Activated naive CD4-positive, alpha-beta T cell treated with anti-CD3 and anti-CD28 coated beads, Interleukin-2, amount 50 U/mL, for 72 hours (primary cell): ENCODE results near the gene OR2C3. TPM values are rescaled to one million over a fixed set of nuclear protein-coding genes. Genes with fewer than 3 reads are reported as not detected.
A peak's percentile ranks its signal among the peaks of the same experiment; 100 is the strongest.
"Not testable (repeated sequence)": the region's sequence is repeated elsewhere in the genome, so short reads cannot be mapped to it uniquely, and the experiment has no call there.

Experiments used
- ATAC-seq, 2 donors: fragments of 150-1000 bp; cut with Tn5 transposase; 2 replicates each; pipeline ENCODE4 v1.10.0; 2021; ENCODE audit warnings: mild to moderate bottlenecking in 2 of 2, moderate library complexity in 2 of 2
- DNase-seq, 2 donors: peaks; one replicate each; pipeline ENCODE4 v3.0.0; 2021 to 2022; ENCODE audit warnings: low spot score in 2 of 2
- H3K27ac Mint-ChIP-seq, 2 donors: one replicate each; pipeline ENCODE4 v1.8.0; 2022; ENCODE audit warnings: mild to moderate bottlenecking in 2 of 2, mixed read lengths in 2 of 2
- H3K36me3 Mint-ChIP-seq, 2 donors: one replicate each; pipeline ENCODE4 v1.8.0; 2022; ENCODE audit warnings: mixed read lengths in 2 of 2
- H3K9me3 Mint-ChIP-seq, 2 donors: one replicate each; pipeline ENCODE4 v1.8.0; 2022; ENCODE audit warnings: mixed read lengths in 2 of 2
- total RNA-seq, 2 donors: library from RNA; stranded (reverse); gene quantifications; one replicate each; pipeline ENCODE4 v1.2.3, GENCODE V29; 2022

OR2C3 gene
- total RNA-seq, 2 donors from 2014 or later = not detected

DNA sequence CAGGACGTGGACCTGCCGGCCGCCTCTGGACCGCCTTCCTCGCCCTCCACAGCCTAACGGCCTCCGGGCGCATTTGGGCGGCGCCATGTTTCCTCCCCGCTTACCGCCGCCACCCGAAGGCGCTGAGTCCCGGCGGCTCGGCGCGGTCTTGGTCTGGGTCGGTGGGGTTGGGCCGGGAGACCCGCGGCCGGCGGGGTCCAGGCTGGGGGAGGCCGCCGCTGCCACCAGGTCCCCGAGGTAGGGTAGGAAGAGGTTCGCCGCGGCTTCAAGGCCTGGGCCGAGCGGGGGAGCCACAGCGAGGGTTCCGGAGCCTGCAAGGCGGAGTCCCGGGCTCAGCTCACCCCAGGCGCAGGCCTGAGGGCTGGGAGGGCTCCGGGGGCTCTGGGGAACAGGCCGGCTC lies 5.5 kb downstream of the OR2C3 start:
- peaks cover 0 to 5% of the 10 kb centered on the region in 2 donors for H3K36me3 Mint-ChIP-seq
- H3K9me3 Mint-ChIP-seq = no peaks in the 10 kb centered on the region
- H3K27ac Mint-ChIP-seq = no peak overlapping the region
- DNase-seq = no peak
- no peak for ATAC-seq

DNA sequence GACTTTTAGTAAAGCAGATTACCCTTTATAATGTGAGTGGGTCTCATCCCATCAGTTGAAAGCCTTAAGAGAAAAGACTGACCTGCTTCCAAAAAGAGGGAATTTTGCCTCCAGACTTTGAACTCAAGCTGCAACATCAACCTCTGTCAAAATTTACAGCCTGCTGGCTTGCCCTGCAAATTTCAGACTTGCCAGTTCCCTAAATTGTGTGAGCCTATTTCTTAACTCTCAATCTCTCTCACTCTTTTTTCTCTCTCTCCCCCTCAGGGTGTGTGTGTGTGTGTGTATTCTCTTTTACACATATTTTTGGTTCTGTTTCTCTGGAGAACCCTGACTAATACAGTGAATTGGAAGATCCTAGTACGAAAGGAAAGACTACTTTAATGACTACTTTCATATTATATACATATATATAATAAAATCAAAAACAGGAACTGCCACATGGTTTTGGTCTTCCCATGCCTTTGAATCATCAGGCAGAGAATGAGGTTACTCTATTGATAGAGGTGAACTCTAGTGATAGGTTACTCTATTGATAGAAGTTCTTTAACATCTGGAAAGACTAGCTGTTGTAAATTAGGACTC lies 6.4 kb downstream of the OR2C3 start:
- peak in 1 of 2 donors; percentile 56 for ATAC-seq
- Mint-ChIP-seq H3K9me3 (no peaks in the 10 kb centered on the region), H3K27ac (no peak overlapping the region), H3K36me3 (peaks cover 0 to 5% of the 10 kb centered on the region in 2 donors)
- no peak for DNase-seq

DNA sequence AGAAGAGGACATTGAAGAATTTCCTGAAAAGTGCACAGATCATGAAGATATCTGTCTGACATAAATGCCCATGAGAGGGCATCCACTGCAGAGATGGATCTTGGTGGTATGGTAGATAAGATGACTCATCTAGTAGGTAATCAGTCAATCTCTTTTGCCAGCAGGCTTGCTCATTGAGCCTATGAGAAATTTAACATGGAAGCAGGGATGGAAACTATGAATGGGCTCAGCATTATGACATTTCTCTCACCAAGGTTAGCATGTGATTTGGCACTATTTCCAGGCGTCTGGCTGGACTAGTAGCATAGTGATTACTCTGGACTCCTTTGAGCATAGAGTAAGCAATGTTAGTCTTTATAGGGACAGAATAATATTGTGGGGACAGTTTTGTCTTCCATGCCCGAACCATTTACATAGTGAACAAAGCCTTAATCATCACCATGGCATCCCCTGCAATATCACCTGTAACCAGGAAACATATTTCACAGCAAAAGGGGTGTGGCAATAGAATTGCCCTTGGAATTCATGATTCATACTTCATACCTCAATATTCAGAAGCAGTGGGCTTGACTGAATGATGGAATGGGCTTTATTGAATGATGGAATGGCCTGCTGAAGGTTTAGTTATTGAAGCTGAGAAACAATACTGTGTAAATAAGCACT lies 7.3 kb downstream of the OR2C3 start:
- peak; percentile 61 to 74 for ATAC-seq
- Mint-ChIP-seq H3K27ac (no peak overlapping the region), H3K36me3 (peaks cover 0 to 5% of the 10 kb centered on the region in 2 donors), H3K9me3 (no peaks in the 10 kb centered on the region)
- DNase-seq = no peak

DNA sequence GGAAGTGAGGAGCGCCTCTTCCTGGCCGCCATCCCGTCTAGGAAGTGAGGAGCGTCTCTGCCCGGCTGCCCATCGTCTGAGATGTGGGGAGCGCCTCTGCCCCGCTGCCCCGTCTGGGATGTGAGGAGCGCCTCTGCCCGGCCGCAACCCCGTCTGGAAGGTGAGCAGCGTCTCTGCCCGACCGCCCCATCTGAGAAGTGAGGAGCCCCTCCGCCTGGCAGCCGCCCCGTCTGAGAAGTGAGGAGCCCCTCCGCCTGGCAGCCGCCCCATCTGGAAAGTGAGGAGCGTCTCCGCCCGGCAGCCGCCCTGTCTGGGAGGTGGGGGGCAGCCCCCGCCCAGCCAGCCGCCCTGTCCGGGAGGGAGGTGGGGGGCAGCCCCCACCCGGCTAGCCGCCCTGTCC lies 14.4 kb downstream of the OR2C3 start:
- not testable (repeated sequence) for DNase-seq, ATAC-seq, H3K27ac Mint-ChIP-seq, H3K9me3 Mint-ChIP-seq, H3K36me3 Mint-ChIP-seq

DNA sequence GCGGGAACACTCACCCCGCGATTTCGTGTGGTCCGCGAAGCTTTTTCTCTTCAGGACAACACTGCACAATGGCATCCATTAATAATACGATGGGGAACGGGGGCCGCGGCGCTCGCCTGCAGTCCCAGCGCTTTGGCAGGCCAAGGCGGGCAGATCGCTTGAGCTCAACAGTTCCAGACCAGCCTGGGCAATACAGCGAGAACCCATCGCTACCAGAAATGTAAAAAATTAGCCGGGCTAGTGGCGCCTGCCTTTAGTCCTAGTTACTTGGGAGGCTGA lies 17.7 kb downstream of the OR2C3 start:
- DNase-seq (no peak), ATAC-seq (no peak)
- Mint-ChIP-seq H3K9me3 (peaks cover 0 to 3% of the 10 kb centered on the region in 2 donors), H3K36me3 (no peaks in the 10 kb centered on the region), H3K27ac (no peak overlapping the region)

DNA sequence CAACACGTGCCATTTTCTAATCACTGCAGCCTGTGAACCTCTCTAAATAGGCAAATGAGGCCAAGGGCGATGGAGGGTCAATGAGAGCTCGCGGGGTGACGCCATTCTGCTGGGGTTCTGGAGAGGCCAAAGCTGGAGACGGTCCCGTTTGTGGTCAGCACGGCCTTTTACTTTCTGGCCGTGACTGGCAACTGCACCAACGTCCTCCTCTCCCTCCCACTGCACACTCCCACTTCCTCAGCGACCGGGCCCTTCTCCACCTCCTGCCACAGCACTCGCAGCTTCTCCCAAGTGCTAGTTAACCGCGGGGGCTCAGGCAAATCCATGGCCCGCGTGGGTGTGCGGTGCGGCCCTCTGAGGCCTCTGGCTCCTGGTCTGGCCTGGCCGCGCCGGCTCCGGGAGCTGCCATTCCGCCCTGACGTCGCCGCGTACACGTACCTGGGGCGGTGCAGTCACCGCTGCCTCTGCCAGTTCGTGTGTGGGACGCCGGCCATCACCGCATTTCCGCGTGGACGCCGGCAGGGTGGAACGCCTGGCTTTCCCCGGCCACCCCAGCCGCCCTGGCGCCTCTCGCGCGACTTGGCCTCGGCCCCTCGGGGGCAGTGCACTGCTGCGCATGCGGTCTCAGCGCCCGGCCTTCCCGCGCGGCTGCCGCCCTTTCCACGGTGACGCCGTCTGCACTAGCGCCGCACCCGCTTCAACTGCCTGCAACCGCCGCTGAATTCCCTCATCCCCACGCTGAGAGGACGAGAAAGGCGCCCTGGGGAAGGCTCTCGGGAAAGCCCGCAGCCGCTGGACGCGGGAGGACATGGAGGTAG lies 18.2 kb downstream of the OR2C3 start:
- no peaks in the 10 kb centered on the region for H3K36me3 Mint-ChIP-seq
- DNase-seq (no peak), ATAC-seq (no peak)
- H3K27ac Mint-ChIP-seq = no peak overlapping the region
- H3K9me3 Mint-ChIP-seq = peaks cover 0 to 3% of the 10 kb centered on the region in 2 donors

DNA sequence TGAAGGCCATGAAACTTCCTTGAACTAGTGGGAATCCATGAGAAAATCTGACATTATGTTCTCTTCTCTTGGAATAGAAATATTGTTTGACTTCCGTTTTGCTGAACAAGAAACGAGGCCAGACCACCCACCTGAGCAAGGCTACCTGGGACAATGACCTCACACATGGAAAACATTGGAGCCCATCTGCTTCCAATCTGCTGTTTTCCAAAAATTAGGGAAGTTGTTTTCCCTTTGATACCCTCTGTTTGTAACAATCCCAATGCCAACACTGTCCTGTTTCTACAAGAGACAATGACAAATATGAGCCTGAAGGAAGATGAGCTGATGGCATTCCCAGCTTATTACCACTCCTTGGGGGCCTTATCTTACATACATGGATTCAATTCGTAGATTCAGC lies 29.4 kb downstream of the OR2C3 start:
- ATAC-seq (no peak), DNase-seq (no peak)
- no peak overlapping the region for H3K27ac Mint-ChIP-seq
- H3K36me3 Mint-ChIP-seq = no peaks in the 10 kb centered on the region
- H3K9me3 Mint-ChIP-seq = no peaks in the 10 kb centered on the region

DNA sequence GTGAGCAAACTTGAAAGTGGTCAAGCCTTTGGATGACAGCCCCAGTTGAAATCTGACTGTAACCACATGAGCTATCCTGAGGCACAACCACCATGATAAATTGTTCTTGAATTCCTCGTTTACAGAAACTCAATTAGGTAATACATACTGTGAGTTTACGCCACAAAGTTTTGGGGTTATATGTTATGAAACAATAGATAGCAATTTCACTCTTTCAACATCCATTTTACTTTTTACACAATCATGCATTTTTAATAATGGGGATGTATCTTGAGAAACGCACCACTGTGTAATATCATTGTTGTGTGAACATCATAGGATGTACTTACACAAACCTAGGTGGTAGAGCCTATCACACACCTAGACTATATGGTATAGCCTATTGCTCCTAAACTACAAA lies 35.4 kb downstream of the OR2C3 start:
- H3K36me3 Mint-ChIP-seq = no peaks in the 10 kb centered on the region
- ATAC-seq = no peak
- H3K9me3 Mint-ChIP-seq = no peaks in the 10 kb centered on the region
- DNase-seq = no peak
- no peak overlapping the region for H3K27ac Mint-ChIP-seq

DNA sequence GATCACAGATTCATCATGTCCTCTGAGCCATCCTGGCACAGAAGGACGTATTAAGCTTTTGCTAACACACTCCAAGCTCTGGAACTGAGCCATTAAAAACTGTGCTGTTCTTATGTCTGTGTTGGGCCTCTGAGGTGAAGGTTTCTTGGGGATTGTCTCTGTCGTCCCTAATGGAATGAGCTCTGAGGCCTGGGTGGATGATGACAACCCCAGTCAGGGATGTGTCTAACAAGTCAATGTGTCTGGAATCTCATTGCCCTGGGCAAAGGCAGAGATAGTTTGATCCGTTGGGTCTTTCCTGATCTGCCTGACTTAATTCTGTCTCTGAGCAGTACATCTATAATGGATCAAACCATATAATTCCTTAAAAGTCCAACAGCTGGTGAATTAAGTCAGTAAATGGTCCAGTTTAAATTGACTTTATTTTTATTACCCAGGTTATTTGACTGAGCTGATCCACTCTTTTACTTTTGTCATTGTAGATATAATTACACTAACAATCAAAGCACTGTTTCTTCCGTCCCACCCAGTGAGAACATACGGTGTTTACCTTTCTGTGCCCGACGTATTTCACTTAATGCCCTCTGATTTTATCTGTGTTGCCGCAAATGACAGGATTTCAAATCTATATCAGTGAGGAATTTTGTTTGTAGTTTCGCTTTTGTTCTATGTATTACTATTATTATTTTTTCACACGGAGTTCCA lies 39.5 kb downstream of the OR2C3 start:
- no peaks in the 10 kb centered on the region for H3K9me3 Mint-ChIP-seq
- ATAC-seq (no peak), DNase-seq (no peak)
- H3K27ac Mint-ChIP-seq = no peak overlapping the region
- no peaks in the 10 kb centered on the region for H3K36me3 Mint-ChIP-seq

DNA sequence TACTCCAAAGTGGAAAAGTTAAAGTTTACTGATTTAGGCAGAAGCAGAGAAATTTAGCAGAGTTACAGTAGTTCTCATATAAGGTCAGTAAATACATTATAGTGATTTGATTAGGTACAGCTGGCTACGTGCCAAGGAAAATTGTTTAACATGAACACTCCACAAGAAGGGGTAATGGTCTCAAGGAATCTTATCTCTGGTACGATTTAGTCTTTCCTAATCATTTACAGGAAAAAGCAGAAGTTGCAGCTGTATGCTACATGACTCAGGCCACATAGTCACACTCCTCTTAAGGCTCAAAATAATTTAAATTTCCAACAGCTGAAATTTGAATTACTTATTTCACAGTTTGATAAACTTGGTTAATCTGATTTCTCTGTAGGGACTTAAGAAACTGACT lies 41.5 kb downstream of the OR2C3 start:
- no peaks in the 10 kb centered on the region for H3K36me3 Mint-ChIP-seq
- H3K9me3 Mint-ChIP-seq = no peaks in the 10 kb centered on the region
- no peak for ATAC-seq
- no peak overlapping the region for H3K27ac Mint-ChIP-seq
- DNase-seq = no peak

DNA sequence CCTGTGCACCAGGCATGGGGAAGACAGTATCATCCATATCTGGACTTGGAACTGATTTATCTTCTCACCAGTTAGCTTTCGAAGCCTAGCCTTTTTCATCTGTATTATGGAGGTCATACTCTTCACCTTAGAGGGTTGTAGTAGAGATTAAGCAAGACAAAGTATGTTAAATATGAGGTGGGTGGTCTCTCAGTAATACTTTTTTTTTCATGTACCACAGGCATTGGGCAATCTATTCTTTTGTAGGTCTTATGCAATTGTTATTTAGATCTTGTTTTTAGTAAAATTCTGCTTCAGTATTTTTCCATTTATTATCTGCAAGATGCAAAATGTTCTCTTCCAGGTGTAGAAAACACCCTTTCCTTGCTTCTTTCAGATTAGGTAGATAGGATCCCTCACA lies 43.1 kb downstream of the OR2C3 start:
- no peak for ATAC-seq
- Mint-ChIP-seq H3K27ac (no peak overlapping the region), H3K9me3 (no peaks in the 10 kb centered on the region), H3K36me3 (no peaks in the 10 kb centered on the region)
- DNase-seq = no peak

DNA sequence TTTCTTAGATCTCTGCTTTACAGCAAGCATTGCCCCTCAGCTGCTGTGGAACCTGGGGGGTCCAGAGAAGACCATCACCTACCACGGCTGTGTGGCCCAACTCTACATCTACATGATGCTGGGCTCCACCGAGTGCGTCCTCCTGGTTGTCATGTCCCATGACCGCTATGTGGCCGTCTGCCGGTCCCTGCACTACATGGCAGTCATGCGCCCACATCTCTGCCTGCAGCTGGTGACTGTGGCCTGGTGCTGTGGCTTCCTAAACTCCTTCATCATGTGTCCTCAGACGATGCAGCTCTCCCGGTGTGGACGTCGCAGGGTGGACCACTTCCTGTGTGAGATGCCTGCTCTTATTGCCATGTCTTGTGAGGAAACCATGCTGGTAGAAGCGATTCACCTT lies 44.9 kb downstream of the OR2C3 start:
- Mint-ChIP-seq H3K9me3 (no peaks in the 10 kb centered on the region), H3K27ac (no peak overlapping the region), H3K36me3 (no peaks in the 10 kb centered on the region)
- ATAC-seq = no peak
- DNase-seq = no peak

DNA sequence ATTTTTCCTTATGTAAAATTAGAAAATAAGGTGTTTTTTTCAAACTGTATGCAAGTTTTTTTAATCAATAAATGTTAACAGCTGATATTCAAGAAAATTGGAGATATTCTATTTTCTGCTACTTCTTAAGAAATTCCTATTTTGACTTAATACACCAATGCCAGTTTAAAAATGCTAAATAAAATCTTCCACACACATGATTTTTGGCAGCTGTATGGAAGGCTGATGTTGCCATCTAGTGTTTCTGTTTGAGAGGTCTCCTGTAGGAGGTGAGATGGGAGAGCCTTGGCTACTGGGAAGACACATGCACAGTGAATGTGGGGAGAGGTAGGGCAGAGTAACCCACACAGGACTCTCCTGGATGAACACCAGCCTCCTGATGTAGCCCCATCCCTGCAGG lies 49.2 kb downstream of the OR2C3 start:
- Mint-ChIP-seq H3K9me3 (no peaks in the 10 kb centered on the region), H3K36me3 (no peaks in the 10 kb centered on the region), H3K27ac (no peak overlapping the region)
- DNase-seq (peak in 1 of 2 donors; percentile 12), ATAC-seq (peak; percentile 67 to 85)

DNA sequence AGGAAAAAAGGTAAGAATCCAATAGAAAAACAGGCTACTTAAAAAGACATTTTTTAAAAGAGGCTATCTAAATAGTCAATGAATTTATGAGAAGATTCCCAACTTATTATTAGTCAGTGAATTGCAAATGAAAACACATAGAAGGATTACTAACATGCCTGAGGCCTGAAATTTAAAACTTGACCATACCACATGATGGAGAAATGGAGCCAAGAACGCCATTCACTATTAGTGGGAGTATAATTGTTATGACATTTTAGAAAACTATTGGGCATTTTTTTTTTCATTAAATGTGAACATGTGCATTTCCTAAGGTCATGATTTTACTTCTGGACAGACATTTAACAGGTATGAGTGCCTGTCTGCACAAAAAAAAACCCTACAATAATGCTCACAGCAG lies 53.5 kb downstream of the OR2C3 start:
- Mint-ChIP-seq H3K9me3 (no peaks in the 10 kb centered on the region), H3K27ac (no peak overlapping the region), H3K36me3 (no peaks in the 10 kb centered on the region)
- DNase-seq (no peak), ATAC-seq (no peak)

DNA sequence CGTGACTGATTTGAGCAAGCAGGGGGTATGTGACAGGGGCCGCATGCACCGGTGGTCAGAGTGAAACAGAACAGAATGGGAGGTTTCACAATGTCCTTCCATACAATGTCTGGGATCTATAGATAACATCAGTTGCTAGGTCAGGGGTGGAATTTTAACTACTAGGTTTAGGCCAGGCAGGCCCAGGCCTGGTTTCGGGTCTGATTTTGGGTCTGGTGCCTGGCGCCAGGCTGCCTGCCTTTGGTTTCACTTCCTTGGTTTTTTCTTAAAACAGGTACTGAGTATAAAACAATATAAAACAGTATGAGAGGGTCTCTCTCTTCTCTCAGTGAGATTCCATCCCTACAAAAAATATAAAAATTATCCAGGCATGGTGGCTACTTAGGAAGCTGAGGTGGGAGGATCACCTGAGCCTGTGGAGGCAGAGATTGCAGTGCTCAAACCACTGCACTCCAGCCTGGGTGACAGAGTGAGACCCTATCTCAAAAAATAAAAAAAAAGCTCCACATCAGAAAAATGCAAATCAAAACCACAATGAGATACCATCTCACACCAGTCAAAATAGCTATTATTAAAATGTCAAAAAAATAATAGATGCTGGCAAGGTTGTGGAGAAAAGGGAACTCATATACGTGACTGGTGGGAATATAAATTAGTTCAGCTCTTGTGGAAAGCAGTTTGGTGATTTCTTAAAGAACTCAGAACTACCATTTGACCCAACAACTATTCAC lies 59.7 kb downstream of the OR2C3 start:
- H3K36me3 Mint-ChIP-seq = not testable (repeated sequence)

DNA sequence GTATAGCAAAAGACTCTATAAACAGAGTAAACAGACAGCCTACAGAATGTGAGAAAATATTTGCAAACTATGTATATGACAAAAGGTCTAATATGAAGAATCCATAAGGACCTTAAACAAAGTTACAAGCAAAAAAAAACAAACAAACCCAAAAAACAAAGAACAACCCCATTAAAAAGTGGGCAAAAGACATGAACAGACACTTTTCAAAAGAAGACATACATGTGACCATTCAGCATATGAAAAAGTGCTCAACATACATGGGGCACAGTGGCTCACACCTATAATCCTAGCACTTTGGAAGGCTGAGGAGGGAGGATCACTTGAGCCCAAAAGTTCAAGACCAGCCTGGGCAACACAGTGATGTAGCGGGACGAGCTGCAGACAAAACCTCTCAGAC lies 60.4 kb downstream of the OR2C3 start:
- Mint-ChIP-seq H3K36me3 (no peaks in the 10 kb centered on the region), H3K9me3 (no peaks in the 10 kb centered on the region), H3K27ac (no peak overlapping the region)
- ATAC-seq = no peak
- no peak for DNase-seq

More for the DNA sequence above, 59.7 kb downstream of the OR2C3 start:
- H3K9me3 Mint-ChIP-seq, ATAC-seq, DNase-seq, H3K27ac Mint-ChIP-seq: not testable (repeated sequence)
